ENCODE measurements around the gene VSTM4. TPM values are rescaled to one million over a fixed set of nuclear protein-coding genes. Genes with fewer than 3 reads are reported as not detected.

VSTM4 gene
- total and polyA plus RNA-seq, 2 experiments from 2014 or later: 0.21 to 0.66 TPM

GRCh38 chr10:49050906-49051305, 64.4 kb downstream of the VSTM4 start:
- H3K4me1 ChIP-seq (ENCODE audit: insufficient read depth): no peaks in the 10 kb centered on the region; the same call in 1 of the 2 replicates
- H3K4me2 ChIP-seq: no peak overlapping the region
- H3K27ac Mint-ChIP-seq: no peak overlapping the region
- H3K9me3 Mint-ChIP-seq: no peaks in the 10 kb centered on the region
- no peak for ATAC-seq
- H3K9me2 ChIP-seq (ENCODE audit: insufficient read depth): no peaks in the 10 kb centered on the region
- H3K4me3 ChIP-seq: no peak overlapping the region
- peaks cover 8% of the 10 kb centered on the region; the same call in 2 of the 3 replicates for H3K4me1 Mint-ChIP-seq
- peaks cover 4% of the 10 kb centered on the region for H3K27me3 Mint-ChIP-seq (ENCODE audit: insufficient read depth, low read depth, poor library complexity)
- no peak overlapping the region for H2AFZ ChIP-seq
- H3K27me3 ChIP-seq (ENCODE audit: insufficient read depth): no peaks in the 10 kb centered on the region
- no peaks in the 10 kb centered on the region for H3K79me2 ChIP-seq (replicated peaks; ENCODE audit: insufficient read depth)
- H3K36me3 Mint-ChIP-seq (ENCODE audit: low read depth): no peaks in the 10 kb centered on the region
- no peaks in the 10 kb centered on the region for H3F3A ChIP-seq (replicated peaks; ENCODE audit: low read depth)
- H4K20me1 ChIP-seq (replicated peaks; ENCODE audit: insufficient read depth): no peaks in the 10 kb centered on the region
- no peak overlapping the region for H3K27ac ChIP-seq (ENCODE audit: low read depth)
- no peak overlapping the region for H3K4me3 Mint-ChIP-seq
- DNase-seq (ENCODE audit: low spot score): no peak
- TF ChIP-seq NANOG (IDR thresholded peaks at IDR 0.05; ENCODE audit: borderline replicate concordance) (no peak), ZNF331 (CRISPR knock-in tag; IDR thresholded peaks at IDR 0.05; ENCODE audit: low read depth) (no peak), ZNF114 (CRISPR knock-in tag; IDR thresholded peaks at IDR 0.05) (no peak), CTCF (conservative IDR thresholded peaks at IDR 0.05; ENCODE audit: low read depth in 2 of 2) (no peak), REST (IDR thresholded peaks at IDR 0.05; ENCODE audit: unreplicated experiment) (no peak), STAT1 (IDR thresholded peaks at IDR 0.05; ENCODE audit: unreplicated experiment) (no peak)
- H3K36me3 ChIP-seq (ENCODE audit: insufficient read depth): no peaks in the 10 kb centered on the region

GRCh38 chr10:49050366-49050765, 65.0 kb downstream of the VSTM4 start:
- ATAC-seq (no peak), DNase-seq (ENCODE audit: low spot score) (no peak)
- Histone ChIP-seq H3K27me3 (ENCODE audit: insufficient read depth) (no peaks in the 10 kb centered on the region), H2AFZ (no peak overlapping the region), H4K20me1 (replicated peaks; ENCODE audit: insufficient read depth) (no peaks in the 10 kb centered on the region), H3F3A (replicated peaks; ENCODE audit: low read depth) (no peaks in the 10 kb centered on the region), H3K79me2 (replicated peaks; ENCODE audit: insufficient read depth) (no peaks in the 10 kb centered on the region), H3K36me3 (ENCODE audit: insufficient read depth) (no peaks in the 10 kb centered on the region), H3K4me1 (ENCODE audit: insufficient read depth) (no peaks in the 10 kb centered on the region; the same call in 1 of the 2 replicates), H3K27ac (ENCODE audit: low read depth) (no peak overlapping the region), H3K9me2 (ENCODE audit: insufficient read depth) (no peaks in the 10 kb centered on the region), H3K4me2 (no peak overlapping the region), H3K4me3 (no peak overlapping the region)
- Mint-ChIP-seq H3K4me1 (peaks cover 8% of the 10 kb centered on the region; the same call in 2 of the 3 replicates), H3K27ac (no peak overlapping the region), H3K27me3 (ENCODE audit: insufficient read depth, low read depth, poor library complexity) (peaks cover 4% of the 10 kb centered on the region), H3K9me3 (no peaks in the 10 kb centered on the region), H3K36me3 (ENCODE audit: low read depth) (no peaks in the 10 kb centered on the region), H3K4me3 (no peak overlapping the region)
- TF ChIP-seq EZH2phosphoT487 (IDR thresholded peaks at IDR 0.05; ENCODE audit: unreplicated experiment): no peak
- no peak for TF ChIP-seq ZNF462 (CRISPR knock-in tag; IDR thresholded peaks at IDR 0.05)
- TF ChIP-seq POLR2AphosphoS5 (IDR thresholded peaks at IDR 0.05; ENCODE audit: low read depth): no peak
- no peak for TF ChIP-seq EZH2 (IDR thresholded peaks at IDR 0.05; ENCODE audit: low read depth, unreplicated experiment)
- TF ChIP-seq JUNB (IDR thresholded peaks at IDR 0.05; ENCODE audit: unreplicated experiment): no peak
- TF ChIP-seq CREB1 (CRISPR knock-in tag; IDR thresholded peaks at IDR 0.05; ENCODE audit: low read depth): no peak

Measured in GM23338 (cell line).